Neural crest cell (in vitro differentiated cells): ENCODE results near the gene LATS2. TPM values are rescaled to one million over a fixed set of nuclear protein-coding genes. Genes with fewer than 3 reads are reported as not detected.

Source experiments
- DNase-seq: peaks from one replicate; pipeline ENCODE4 v3.0.0; 2021; ENCODE audit warnings: low read depth, mixed read lengths, low spot score
- H3K27ac Mint-ChIP-seq: one replicate; pipeline ENCODE4 v1.8.0; 2021; ENCODE audit warnings: mild to moderate bottlenecking, mixed read lengths; ENCODE audit not compliant: unreplicated experiment
- H3K27me3 Mint-ChIP-seq: 2 replicates; pipeline ENCODE4 v1.8.0; 2021; ENCODE audit warnings: low read depth, mild to moderate bottlenecking, mixed read lengths
- H3K36me3 Mint-ChIP-seq: 2 replicates; pipeline ENCODE4 v1.8.0; 2021; ENCODE audit warnings: low read depth, mild to moderate bottlenecking, mixed read lengths
- H3K4me1 Mint-ChIP-seq: 2 replicates; pipeline ENCODE4 v1.8.0; 2021; ENCODE audit warnings: mixed read lengths
- H3K4me3 Mint-ChIP-seq: one replicate; pipeline ENCODE4 v1.8.0; 2021; ENCODE audit warnings: mild to moderate bottlenecking, mixed read lengths
- H3K9me3 Mint-ChIP-seq: 2 replicates; pipeline ENCODE4 v1.8.0; 2021; ENCODE audit warnings: mixed read lengths
- CTCF ChIP-seq: fragments of 200-600 bp; sonication (generic); conservative IDR thresholded peaks from 2 replicates; pipeline ENCODE4 v1.5.0; 2021; ENCODE audit warnings: antibody characterized with exemption, mild to moderate bottlenecking
- total RNA-seq: library from RNA; stranded (reverse); gene quantifications from 2 replicates; pipeline ENCODE4 v1.2.1, GENCODE V29; 2021

Gene LATS2
- total RNA-seq, 1 donor from 2014 or later: 26.2 TPM

GRCh38 chr13:20994441-20994821, 67.0 kb downstream of the LATS2 start:
- peaks cover 6% of the 10 kb centered on the region for H3K36me3 Mint-ChIP-seq

GRCh38 chr13:20993661-20994440, 67.5 kb downstream of the LATS2 start:
- no peak for DNase-seq
- Mint-ChIP-seq H3K4me3 (no peak overlapping the region), H3K4me1 (peaks cover 17% of the 10 kb centered on the region), H3K9me3 (no peaks in the 10 kb centered on the region), H3K27ac (no peak overlapping the region), H3K36me3 (peaks cover 6% of the 10 kb centered on the region), H3K27me3 (no peaks in the 10 kb centered on the region)
- TF ChIP-seq CTCF: no peak

More at GRCh38 chr13:20994441-20994821, 67.0 kb downstream of the LATS2 start:
- Mint-ChIP-seq H3K9me3 (no peaks in the 10 kb centered on the region), H3K4me3 (no peak overlapping the region), H3K27ac (no peak overlapping the region), H3K27me3 (no peaks in the 10 kb centered on the region), H3K4me1 (peaks cover 17% of the 10 kb centered on the region)
- no peak for TF ChIP-seq CTCF
- DNase-seq: no peak

- no peak for DNase-seq
- H3K4me1 Mint-ChIP-seq: peaks cover 17% of the 10 kb centered on the region
- no peak overlapping the region for H3K4me3 Mint-ChIP-seq
- no peak for TF ChIP-seq CTCF
- no peaks in the 10 kb centered on the region for H3K27me3 Mint-ChIP-seq
- H3K36me3 Mint-ChIP-seq: peaks cover 6% of the 10 kb centered on the region
- no peak overlapping the region for H3K27ac Mint-ChIP-seq
- H3K9me3 Mint-ChIP-seq: no peaks in the 10 kb centered on the region
Measured at GRCh38 chr13:20993211-20993610, 68.2 kb downstream of the LATS2 start.

- no peak for DNase-seq
- H3K27ac Mint-ChIP-seq: peak overlapping the region; percentile 59
- no peaks in the 10 kb centered on the region for H3K27me3 Mint-ChIP-seq
- no peak overlapping the region for H3K4me3 Mint-ChIP-seq
- H3K9me3 Mint-ChIP-seq: no peaks in the 10 kb centered on the region
- TF ChIP-seq CTCF: no peak
- H3K4me1 Mint-ChIP-seq: peaks cover 17% of the 10 kb centered on the region
- H3K36me3 Mint-ChIP-seq: peaks cover 11% of the 10 kb centered on the region
Measured at GRCh38 chr13:20991741-20992520, 69.5 kb downstream of the LATS2 start.

- Mint-ChIP-seq H3K4me1 (peaks cover 17% of the 10 kb centered on the region), H3K27ac (peak overlapping the region; percentile 66), H3K27me3 (no peaks in the 10 kb centered on the region), H3K36me3 (peaks cover 17% of the 10 kb centered on the region), H3K9me3 (no peaks in the 10 kb centered on the region), H3K4me3 (no peak overlapping the region)
- no peak for DNase-seq
- no peak for TF ChIP-seq CTCF
Measured at GRCh38 chr13:20990910-20991525, 70.4 kb downstream of the LATS2 start.
